GM20000 (cell line): ENCODE data around the gene DLST.

ENCODE experiments used
- DNase-seq: peaks from one replicate; pipeline ENCODE4 v3.0.0; 2012; ENCODE audit warnings: low spot score
- CTCF ChIP-seq: IDR thresholded peaks from 2 replicates; pipeline ENCODE4 v1.5.1; 2012; ENCODE audit warnings: mild to moderate bottlenecking, control low read depth; ENCODE audit errors: extremely low read depth, missing control alignments

Gene DLST

GRCh38 chr14:74934476-74935359 is 53.0 kb downstream of the DLST start:
- no peak for TF ChIP-seq CTCF
- DNase-seq: no peak

GRCh38 chr14:74935360-74935680 is 53.6 kb downstream of the DLST start:
- TF ChIP-seq CTCF: no peak
- DNase-seq: no peak

GRCh38 chr14:74936151-74936550 is 54.4 kb downstream of the DLST start:
- no peak for DNase-seq
- no peak for TF ChIP-seq CTCF

GRCh38 chr14:74936731-74937130 is 55.0 kb downstream of the DLST start:
- DNase-seq: no peak
- TF ChIP-seq CTCF: no peak

- DNase-seq: no peak
- no peak for TF ChIP-seq CTCF
These were observed 55.5 kb downstream of the DLST start for GRCh38 chr14:74937171-74937570.

GRCh38 chr14:74938531-74939495 is 57.1 kb downstream of the DLST start:
- DNase-seq: no peak
- no peak for TF ChIP-seq CTCF
